ENCODE results near the gene PDSS1.

PDSS1 gene

GRCh38 chr10:26703974-26704373 lies 6.5 kb downstream of the PDSS1 start:
- TF ChIP-seq TEAD4 (IDR thresholded peaks at IDR 0.05) (no peak), ZBTB7A (IDR thresholded peaks at IDR 0.05; ENCODE audit: low read depth) (no peak), EP300 (IDR thresholded peaks at IDR 0.05; ENCODE audit: borderline replicate concordance) (no peak), REST (IDR thresholded peaks at IDR 0.05; ENCODE audit: low read depth) (no peak), TCF12 (IDR thresholded peaks at IDR 0.05; ENCODE audit: low read depth) (no peak), NFIC (IDR thresholded peaks at IDR 0.05) (no peak), EGR1 (IDR thresholded peaks at IDR 0.05) (no peak), TAF1 (IDR thresholded peaks at IDR 0.05; ENCODE audit: low read depth) (no peak), RAD21 (IDR thresholded peaks at IDR 0.05; ENCODE audit: low read depth) (no peak), MAX (IDR thresholded peaks at IDR 0.05) (no peak), USF1 (IDR thresholded peaks at IDR 0.05) (no peak), FOXM1 (IDR thresholded peaks at IDR 0.05; ENCODE audit: borderline replicate concordance, low read depth) (no peak), CEBPB (IDR thresholded peaks at IDR 0.05) (no peak), CREB1 (IDR thresholded peaks at IDR 0.05; ENCODE audit: low read depth) (no peak), YY1 (IDR thresholded peaks at IDR 0.05; ENCODE audit: low read depth) (no peak)

GRCh38 chr10:26706206-26706605 lies 8.7 kb downstream of the PDSS1 start:
- TF ChIP-seq EP300 (IDR thresholded peaks at IDR 0.05; ENCODE audit: borderline replicate concordance) (no peak), CEBPB (IDR thresholded peaks at IDR 0.05) (no peak), TEAD4 (IDR thresholded peaks at IDR 0.05) (no peak), NFIC (IDR thresholded peaks at IDR 0.05) (no peak), EGR1 (IDR thresholded peaks at IDR 0.05) (no peak), YY1 (IDR thresholded peaks at IDR 0.05; ENCODE audit: low read depth) (no peak), FOXM1 (IDR thresholded peaks at IDR 0.05; ENCODE audit: borderline replicate concordance, low read depth) (no peak)

GRCh38 chr10:26706936-26707335 lies 9.4 kb downstream of the PDSS1 start:
- TF ChIP-seq FOXM1 (IDR thresholded peaks at IDR 0.05; ENCODE audit: borderline replicate concordance, low read depth): no peak
- TF ChIP-seq NFIC (IDR thresholded peaks at IDR 0.05): no peak
- no peak for TF ChIP-seq CEBPB (IDR thresholded peaks at IDR 0.05)
- no peak for TF ChIP-seq RAD21 (IDR thresholded peaks at IDR 0.05; ENCODE audit: low read depth)
- TF ChIP-seq YY1 (IDR thresholded peaks at IDR 0.05; ENCODE audit: low read depth): no peak

GRCh38 chr10:26711324-26711723 lies 13.8 kb downstream of the PDSS1 start:
- TF ChIP-seq USF1 (IDR thresholded peaks at IDR 0.05): no peak
- TF ChIP-seq FOXM1 (IDR thresholded peaks at IDR 0.05; ENCODE audit: borderline replicate concordance, low read depth): no peak
- no peak for TF ChIP-seq CREB1 (IDR thresholded peaks at IDR 0.05; ENCODE audit: low read depth)
- no peak for TF ChIP-seq EGR1 (IDR thresholded peaks at IDR 0.05)
- no peak for TF ChIP-seq MAX (IDR thresholded peaks at IDR 0.05)
- no peak for TF ChIP-seq EP300 (IDR thresholded peaks at IDR 0.05; ENCODE audit: borderline replicate concordance)
- TF ChIP-seq REST (IDR thresholded peaks at IDR 0.05; ENCODE audit: low read depth): no peak
- no peak for TF ChIP-seq NFIC (IDR thresholded peaks at IDR 0.05)
- no peak for TF ChIP-seq RAD21 (IDR thresholded peaks at IDR 0.05; ENCODE audit: low read depth)
- TF ChIP-seq YY1 (IDR thresholded peaks at IDR 0.05; ENCODE audit: low read depth): no peak
- TF ChIP-seq ZBTB7A (IDR thresholded peaks at IDR 0.05; ENCODE audit: low read depth): no peak
- no peak for TF ChIP-seq TAF1 (IDR thresholded peaks at IDR 0.05; ENCODE audit: low read depth)
- TF ChIP-seq CEBPB (IDR thresholded peaks at IDR 0.05): no peak
- no peak for TF ChIP-seq TCF12 (IDR thresholded peaks at IDR 0.05; ENCODE audit: low read depth)

- TF ChIP-seq NFIC (IDR thresholded peaks at IDR 0.05) (no peak), RAD21 (IDR thresholded peaks at IDR 0.05; ENCODE audit: low read depth) (no peak), YY1 (IDR thresholded peaks at IDR 0.05; ENCODE audit: low read depth) (no peak), REST (IDR thresholded peaks at IDR 0.05; ENCODE audit: low read depth) (no peak), CREB1 (IDR thresholded peaks at IDR 0.05; ENCODE audit: low read depth) (no peak), EGR1 (IDR thresholded peaks at IDR 0.05) (no peak), USF1 (IDR thresholded peaks at IDR 0.05) (no peak), TCF12 (IDR thresholded peaks at IDR 0.05; ENCODE audit: low read depth) (no peak), FOXM1 (IDR thresholded peaks at IDR 0.05; ENCODE audit: borderline replicate concordance, low read depth) (no peak)
These were observed 17.1 kb downstream of the PDSS1 start for GRCh38 chr10:26714415-26715136.

Measured in Ishikawa (cell line).